ENCODE results near the gene NARS2.
A peak's percentile ranks its signal among the peaks of the same experiment; 100 is the strongest.
"Not testable (repeated sequence)": the region's sequence is repeated elsewhere in the genome, so short reads cannot be mapped to it uniquely, and the experiment has no call there.

NARS2 gene

DNA sequence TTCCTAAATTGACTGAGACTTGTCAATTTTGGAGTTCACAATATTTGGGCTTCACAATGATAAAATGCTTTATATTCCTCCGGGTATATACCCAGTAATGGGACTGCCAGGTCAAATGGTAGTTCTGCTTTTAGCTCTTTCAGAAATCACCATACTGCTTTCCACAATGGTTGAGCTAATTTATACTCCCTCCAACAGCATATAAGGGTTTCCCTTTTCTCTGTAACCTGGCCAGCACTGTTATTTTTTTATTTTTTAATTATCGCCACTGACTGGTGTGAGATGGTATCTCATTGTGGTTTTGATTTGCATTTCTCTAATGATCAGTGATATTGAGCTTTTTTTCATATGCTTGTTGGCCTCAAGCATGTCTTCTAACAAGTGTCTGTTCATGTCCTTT, 21.8 kb downstream of the NARS2 start:
- H3K18ac ChIP-seq (ENCODE audit: low read depth in 1 of 2, low read length in 2 of 2), result no peak overlapping the region

DNA sequence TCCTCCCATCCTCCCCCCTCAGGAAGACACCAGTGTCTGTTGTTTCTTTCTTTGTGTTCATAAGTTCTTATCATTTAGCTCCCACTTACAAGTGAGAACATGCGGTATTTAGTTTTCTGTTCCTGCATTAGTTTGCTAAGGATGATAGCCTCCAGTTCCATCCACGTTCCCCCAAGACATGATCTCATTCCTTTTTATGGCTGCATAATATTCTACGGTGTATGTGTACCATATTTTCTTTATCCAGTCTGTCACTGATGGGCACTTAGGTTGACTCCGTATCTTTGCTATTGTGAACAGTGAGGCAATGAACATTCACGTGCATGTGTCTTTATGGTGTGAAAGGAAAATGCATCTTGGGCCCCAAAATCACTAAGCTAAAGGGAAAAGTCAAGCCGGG, 22.5 kb downstream of the NARS2 start:
- not testable (repeated sequence) for H3K79me1 ChIP-seq (replicated peaks; ENCODE audit: low read length, poor library complexity, severe bottlenecking); H2AFZ ChIP-seq (ENCODE audit: low read depth, low read length); H4K8ac ChIP-seq (ENCODE audit: low read length); H3K4me2 ChIP-seq (ENCODE audit: low read length, poor library complexity, severe bottlenecking); H4K91ac ChIP-seq (ENCODE audit: low read length); H3K4me3 ChIP-seq (ENCODE audit: insufficient read depth in 1 of 2, low read depth in 1 of 2, low read length in 2 of 2); H2BK12ac ChIP-seq (ENCODE audit: low read length in 2 of 2); H3K23ac ChIP-seq (ENCODE audit: low read length in 2 of 2); H3K4me1 ChIP-seq (ENCODE audit: control insufficient read depth, insufficient read depth, low read depth, low read length); H2BK15ac ChIP-seq (ENCODE audit: low read depth, poor library complexity, severe bottlenecking); H3K9ac ChIP-seq (ENCODE audit: low read length); H3K27ac ChIP-seq (ENCODE audit: low read length, poor library complexity, severe bottlenecking); DNase-seq; H2BK120ac ChIP-seq (ENCODE audit: low read depth, low read length); H2BK5ac ChIP-seq (ENCODE audit: low read depth, low read length, poor library complexity, severe bottlenecking); H3K4ac ChIP-seq (ENCODE audit: low read depth in 1 of 2, low read length in 2 of 2); H3K18ac ChIP-seq (ENCODE audit: low read depth in 1 of 2, low read length in 2 of 2); H2AK5ac ChIP-seq (ENCODE audit: low read length, severe bottlenecking); H3K27me3 ChIP-seq (ENCODE audit: control insufficient read depth in 1 of 2, insufficient read depth in 1 of 2, low read length in 2 of 2); H3K14ac ChIP-seq (ENCODE audit: low read length in 2 of 2); H3K9me3 ChIP-seq (ENCODE audit: control insufficient read depth, low read length)
- WGBS, result 96% methylated on average over 6 of the region's 6 CpGs
- H3K36me3 ChIP-seq (ENCODE audit: control insufficient read depth in 1 of 2, insufficient read depth in 2 of 2, low read depth in 1 of 2, low read length in 2 of 2), result peaks cover 0 to 11% of the 10 kb centered on the region in 2 experiments

More for the DNA sequence above, 21.8 kb downstream of the NARS2 start:
- peaks cover 7% of the 10 kb centered on the region for H3K79me1 ChIP-seq (replicated peaks; ENCODE audit: low read length, poor library complexity, severe bottlenecking)
- no peak overlapping the region for H3K4ac ChIP-seq (ENCODE audit: low read depth in 1 of 2, low read length in 2 of 2)
- H2BK15ac ChIP-seq (ENCODE audit: low read depth, poor library complexity, severe bottlenecking), result no peak overlapping the region
- no peak overlapping the region for H2BK5ac ChIP-seq (ENCODE audit: low read depth, low read length, poor library complexity, severe bottlenecking)
- H3K9ac ChIP-seq (ENCODE audit: low read length), result no peak overlapping the region
- H3K36me3 ChIP-seq (ENCODE audit: control insufficient read depth in 1 of 2, insufficient read depth in 2 of 2, low read depth in 1 of 2, low read length in 2 of 2), result peaks cover 0 to 15% of the 10 kb centered on the region in 2 experiments
- no peak overlapping the region for H2BK12ac ChIP-seq (ENCODE audit: low read length in 2 of 2)
- no peak overlapping the region for H4K91ac ChIP-seq (ENCODE audit: low read length)
- H3K14ac ChIP-seq (ENCODE audit: low read length in 2 of 2), result no peak overlapping the region
- no peak overlapping the region for H3K27ac ChIP-seq (ENCODE audit: low read length, poor library complexity, severe bottlenecking)
- H3K27me3 ChIP-seq (ENCODE audit: control insufficient read depth in 1 of 2, insufficient read depth in 1 of 2, low read length in 2 of 2), result no peaks in the 10 kb centered on the region
- H4K8ac ChIP-seq (ENCODE audit: low read length), result no peak overlapping the region
- DNase-seq, result no peak
- H2AK5ac ChIP-seq (ENCODE audit: low read length, severe bottlenecking), result no peak overlapping the region
- no peak overlapping the region for H3K23ac ChIP-seq (ENCODE audit: low read length in 2 of 2)
- WGBS, result 100% methylated on average over 1 of the region's 2 CpGs
- no peaks in the 10 kb centered on the region for H3K9me3 ChIP-seq (ENCODE audit: control insufficient read depth, low read length)
- H3K4me3 ChIP-seq (ENCODE audit: insufficient read depth in 1 of 2, low read depth in 1 of 2, low read length in 2 of 2), result no peak overlapping the region
- H3K4me2 ChIP-seq (ENCODE audit: low read length, poor library complexity, severe bottlenecking), result no peak overlapping the region
- no peak overlapping the region for H2BK120ac ChIP-seq (ENCODE audit: low read depth, low read length)
- no peak overlapping the region for H2AFZ ChIP-seq (ENCODE audit: low read depth, low read length)
- no peaks in the 10 kb centered on the region for H3K4me1 ChIP-seq (ENCODE audit: control insufficient read depth, insufficient read depth, low read depth, low read length)

DNA sequence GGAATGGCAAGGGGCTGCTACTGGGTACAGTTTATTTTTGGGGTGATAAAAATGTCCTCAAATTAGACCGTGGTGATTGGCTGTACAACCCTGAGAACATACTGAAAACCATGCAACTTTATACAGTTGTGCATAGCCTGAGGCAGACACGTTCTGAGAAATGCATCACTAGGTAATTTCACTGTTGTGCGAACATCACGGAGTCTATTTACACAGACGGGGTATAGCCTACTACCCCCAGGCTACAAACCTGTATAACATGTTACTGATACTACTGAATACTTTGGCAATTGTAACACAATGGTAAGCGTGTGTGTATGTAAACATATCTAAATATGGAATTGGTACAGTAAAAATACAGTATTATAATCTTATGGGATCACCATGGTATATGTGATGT, 23.6 kb downstream of the NARS2 start:
- Histone ChIP-seq H3K9me3 (ENCODE audit: control insufficient read depth, low read length) (no peaks in the 10 kb centered on the region), H3K9ac (ENCODE audit: low read length) (peak overlapping the region; percentile 4), H3K27me3 (ENCODE audit: control insufficient read depth in 1 of 2, insufficient read depth in 1 of 2, low read length in 2 of 2) (no peaks in the 10 kb centered on the region), H3K4ac (ENCODE audit: low read depth in 1 of 2, low read length in 2 of 2) (no peak overlapping the region), H3K4me2 (ENCODE audit: low read length, poor library complexity, severe bottlenecking) (no peak overlapping the region), H2AFZ (ENCODE audit: low read depth, low read length) (no peak overlapping the region), H2BK120ac (ENCODE audit: low read depth, low read length) (no peak overlapping the region), H2AK5ac (ENCODE audit: low read length, severe bottlenecking) (no peak overlapping the region), H4K91ac (ENCODE audit: low read length) (no peak overlapping the region), H2BK15ac (ENCODE audit: low read depth, poor library complexity, severe bottlenecking) (no peak overlapping the region), H2BK12ac (ENCODE audit: low read length in 2 of 2) (no peak overlapping the region), H3K27ac (ENCODE audit: low read length, poor library complexity, severe bottlenecking) (no peak overlapping the region), H4K8ac (ENCODE audit: low read length) (no peak overlapping the region), H3K4me1 (ENCODE audit: control insufficient read depth, insufficient read depth, low read depth, low read length) (no peaks in the 10 kb centered on the region), H3K4me3 (ENCODE audit: insufficient read depth in 1 of 2, low read depth in 1 of 2, low read length in 2 of 2) (no peak overlapping the region), H3K36me3 (ENCODE audit: control insufficient read depth in 1 of 2, insufficient read depth in 2 of 2, low read depth in 1 of 2, low read length in 2 of 2) (peaks cover 0 to 3% of the 10 kb centered on the region in 2 experiments), H2BK5ac (ENCODE audit: low read depth, low read length, poor library complexity, severe bottlenecking) (no peak overlapping the region), H3K18ac (ENCODE audit: low read depth in 1 of 2, low read length in 2 of 2) (no peak overlapping the region), H3K14ac (ENCODE audit: low read length in 2 of 2) (no peak overlapping the region), H3K23ac (ENCODE audit: low read length in 2 of 2) (no peak overlapping the region), H3K79me1 (replicated peaks; ENCODE audit: low read length, poor library complexity, severe bottlenecking) (peaks cover 5% of the 10 kb centered on the region)
- DNase-seq, result no peak
- 81% methylated on average over 4 of the region's 6 CpGs for WGBS

DNA sequence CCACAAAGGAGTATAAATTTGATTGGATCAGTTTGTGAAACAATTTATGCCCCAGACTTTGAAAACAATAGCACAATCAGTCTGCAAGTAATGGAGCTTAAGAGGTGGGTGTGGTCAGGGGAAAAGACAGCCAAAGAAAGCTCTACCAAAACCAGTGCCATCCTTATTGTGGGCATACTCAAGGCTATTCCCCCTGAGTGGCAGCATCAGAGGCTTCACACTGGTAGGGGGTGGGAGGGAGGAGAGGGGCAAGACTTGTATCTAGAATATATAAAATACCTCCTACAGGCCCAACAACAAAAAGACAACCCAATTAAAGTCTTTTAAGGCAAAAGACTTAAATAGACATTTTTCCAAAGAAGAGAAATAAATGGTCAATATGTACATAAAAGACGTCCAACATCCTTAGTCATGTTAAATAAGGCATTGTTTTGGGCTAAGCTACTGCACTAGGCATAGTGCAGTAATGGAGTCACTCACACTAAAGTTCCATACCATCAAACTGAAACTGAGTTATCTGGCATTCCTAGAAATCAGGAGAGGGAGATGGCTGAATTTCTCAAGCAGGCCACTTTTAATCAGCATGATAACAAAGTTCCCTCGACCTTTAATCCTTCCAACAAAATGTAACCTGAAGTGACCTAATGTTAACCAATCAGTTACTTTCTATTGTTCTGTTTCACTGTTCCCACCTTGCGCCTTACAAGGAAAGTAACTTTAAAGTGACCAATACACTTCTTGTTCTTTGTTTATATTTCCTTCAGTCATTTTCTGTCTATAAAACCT, 24.8 kb downstream of the NARS2 start:
- no peaks in the 10 kb centered on the region for H3K4me1 ChIP-seq (ENCODE audit: control insufficient read depth, insufficient read depth, low read depth, low read length)
- no peak overlapping the region for H2BK120ac ChIP-seq (ENCODE audit: low read depth, low read length)
- no peak overlapping the region for H2BK5ac ChIP-seq (ENCODE audit: low read depth, low read length, poor library complexity, severe bottlenecking)
- no peaks in the 10 kb centered on the region for H3K9me3 ChIP-seq (ENCODE audit: control insufficient read depth, low read length)
- H3K4ac ChIP-seq (ENCODE audit: low read depth in 1 of 2, low read length in 2 of 2), result no peak overlapping the region
- peaks cover 7% of the 10 kb centered on the region for H3K79me1 ChIP-seq (replicated peaks; ENCODE audit: low read length, poor library complexity, severe bottlenecking)
- H3K23ac ChIP-seq (ENCODE audit: low read length in 2 of 2), result no peak overlapping the region
- no peak overlapping the region for H2AFZ ChIP-seq (ENCODE audit: low read depth, low read length)
- no peak overlapping the region for H4K91ac ChIP-seq (ENCODE audit: low read length)
- peak overlapping the region in 1 of 2 experiments; percentile 38 for H3K4me3 ChIP-seq (ENCODE audit: insufficient read depth in 1 of 2, low read depth in 1 of 2, low read length in 2 of 2)
- H3K14ac ChIP-seq (ENCODE audit: low read length in 2 of 2), result no peak overlapping the region
- H3K9ac ChIP-seq (ENCODE audit: low read length), result peak overlapping the region; percentile 13
- H3K27ac ChIP-seq (ENCODE audit: low read length, poor library complexity, severe bottlenecking), result no peak overlapping the region
- no peak overlapping the region for H2BK12ac ChIP-seq (ENCODE audit: low read length in 2 of 2)
- H2AK5ac ChIP-seq (ENCODE audit: low read length, severe bottlenecking), result no peak overlapping the region
- H2BK15ac ChIP-seq (ENCODE audit: low read depth, poor library complexity, severe bottlenecking), result no peak overlapping the region
- H3K27me3 ChIP-seq (ENCODE audit: control insufficient read depth in 1 of 2, insufficient read depth in 1 of 2, low read length in 2 of 2), result no peaks in the 10 kb centered on the region
- H4K8ac ChIP-seq (ENCODE audit: low read length), result no peak overlapping the region
- 75% methylated on average over 3 of the region's 3 CpGs for WGBS
- H3K18ac ChIP-seq (ENCODE audit: low read depth in 1 of 2, low read length in 2 of 2), result no peak overlapping the region
- no peaks in the 10 kb centered on the region for H3K36me3 ChIP-seq (ENCODE audit: control insufficient read depth in 1 of 2, insufficient read depth in 2 of 2, low read depth in 1 of 2, low read length in 2 of 2)
- no peak for DNase-seq
- H3K4me2 ChIP-seq (ENCODE audit: low read length, poor library complexity, severe bottlenecking), result no peak overlapping the region

All from mesenchymal stem cell (in vitro differentiated cells and primary cell).